ENCODE measurements around the gene SERPINB12.

- TF ChIP-seq CTCF (CRISPR knock-in tag; IDR thresholded peaks at IDR 0.05) = peak; percentile 78
- TF ChIP-seq MAFK (conservative IDR thresholded peaks at IDR 0.05 in 1 of 2, IDR thresholded peaks at IDR 0.05 in 1 of 2; ENCODE audit: low read length in 2 of 2) = no peak
- TF ChIP-seq PBX3 (CRISPR knock-in tag; IDR thresholded peaks at IDR 0.05; ENCODE audit: borderline replicate concordance) = no peak
- TF ChIP-seq CHD4 (IDR thresholded peaks at IDR 0.05; ENCODE audit: borderline replicate concordance, low read length) = no peak
- TF ChIP-seq GPBP1L1 (CRISPR knock-in tag; IDR thresholded peaks at IDR 0.05) = no peak
- TF ChIP-seq MLX (CRISPR knock-in tag; IDR thresholded peaks at IDR 0.05) = no peak
- TF ChIP-seq CEBPB (IDR thresholded peaks at IDR 0.05; ENCODE audit: borderline replicate concordance, low read depth, low read length) = no peak
- no peak for TF ChIP-seq IRF9 (CRISPR knock-in tag; IDR thresholded peaks at IDR 0.05; ENCODE audit: borderline replicate concordance)
- no peak for TF ChIP-seq ZBTB33 (CRISPR knock-in tag; IDR thresholded peaks at IDR 0.05)
- no peak for TF ChIP-seq EED (CRISPR knock-in tag; IDR thresholded peaks at IDR 0.05)
- no peak for TF ChIP-seq POLR2A (IDR thresholded peaks at IDR 0.05; ENCODE audit: insufficient read depth in 1 of 2, low read depth in 2 of 2, low read length in 2 of 2)
- TF ChIP-seq ZFY (CRISPR knock-in tag; IDR thresholded peaks at IDR 0.05) = no peak
- TF ChIP-seq NFIC (IDR thresholded peaks at IDR 0.05; ENCODE audit: low read length) = no peak
These were observed 36.3 kb downstream of the SERPINB12 start for GRCh38 chr18:63578357-63578958.

Data from HepG2 (cell line).